IMR-90 (cell line): ENCODE results near the gene PTPRG. TPM values are rescaled to one million over a fixed set of nuclear protein-coding genes. Genes with fewer than 3 reads are reported as not detected.

Experiments
- ATAC-seq: fragments of 200-7000 bp; cut with Tn5 transposase; 2 replicates; pipeline ENCODE4 v1.9.1; 2020; ENCODE audit warnings: low read depth, mild to moderate bottlenecking, moderate library complexity
- BruUV-seq: library from RNA; stranded (reverse); fragments of 400-500 nt; replicated peaks from 2 replicates; lab custom pipeline; 2021; lab: Mats Ljungman, UMichigan
- CTCF ChIA-PET: fragments of 300-600 bp; formaldehyde crosslinking; extraction: SDS; loops from one replicate; lab custom pipeline; 2021; ENCODE audit warnings: antibody characterized with exemption; lab: Yijun Ruan, JAX
- POLR2A ChIA-PET: fragments of 300-600 bp; sonication (Branson Sonifier 250); formaldehyde crosslinking; loops from one replicate; lab custom pipeline; 2022; ENCODE audit warnings: antibody characterized with exemption; ENCODE audit not compliant: unreplicated experiment; lab: Charles Lee
- DNase-seq: peaks from one replicate; pipeline ENCODE4 v3.0.0; 2013
- H2AFZ ChIP-seq: replicated peaks from 2 replicates; pipeline ENCODE3; 2013; ENCODE audit warnings: low read length, mild to moderate bottlenecking; ENCODE audit not compliant: poor library complexity
- H2AK5ac ChIP-seq: 2 replicates; pipeline ENCODE4 v1.6.1; 2013; ENCODE audit warnings: low read depth, low read length, inconsistent platforms
- H2AK9ac ChIP-seq: replicated peaks from 2 replicates; pipeline ENCODE3; 2013; ENCODE audit warnings: mild to moderate bottlenecking, low read depth, low read length, moderate library complexity; ENCODE audit not compliant: poor library complexity
- H2BK120ac ChIP-seq: 2 replicates; pipeline ENCODE4 v1.6.1; 2013; ENCODE audit warnings: low read depth, low read length, inconsistent platforms
- H2BK15ac ChIP-seq: 3 replicates; pipeline ENCODE4 v1.6.1; 2013; ENCODE audit warnings: low read depth, low read length, inconsistent platforms
- H2BK20ac ChIP-seq: 2 replicates; pipeline ENCODE4 v1.6.1; 2013; ENCODE audit warnings: low read depth, mild to moderate bottlenecking, inconsistent platforms, low read length, moderate library complexity
- H2BK5ac ChIP-seq: 2 replicates; pipeline ENCODE4 v1.6.1; 2013; ENCODE audit warnings: mild to moderate bottlenecking, low read depth, low read length, inconsistent platforms; ENCODE audit not compliant: poor library complexity, severe bottlenecking
- H3K14ac ChIP-seq: replicated peaks from 2 replicates; pipeline ENCODE4 v1.6.1; 2013; ENCODE audit warnings: low read depth, low read length, inconsistent platforms
- H3K18ac ChIP-seq: 2 replicates; pipeline ENCODE4 v1.6.1; 2013; ENCODE audit warnings: low read depth, low read length, control low read depth
- H3K23ac ChIP-seq: 2 replicates; pipeline ENCODE4 v1.6.1; 2013; ENCODE audit warnings: low read depth, low read length, inconsistent platforms
- H3K27ac ChIP-seq: 2 replicates; pipeline ENCODE4 v1.5.1; 2013; ENCODE audit warnings: mild to moderate bottlenecking, control low read depth, low read length; ENCODE audit not compliant: insufficient read depth
- H3K27me3 ChIP-seq: 2 replicates; pipeline ENCODE4 v1.6.1; 2013; ENCODE audit warnings: low read length; ENCODE audit not compliant: control insufficient read depth, insufficient read depth
- H3K36me3 ChIP-seq: 2 replicates; pipeline ENCODE4 v1.6.1; 2013; ENCODE audit warnings: low read length, mixed read lengths; ENCODE audit not compliant: control insufficient read depth, insufficient read depth
- H3K4ac ChIP-seq: 2 replicates; pipeline ENCODE4 v1.6.1; 2013; ENCODE audit warnings: low read depth, low read length, inconsistent platforms
- H3K4me1 ChIP-seq: 2 replicates; pipeline ENCODE4 v1.6.1; 2013; ENCODE audit warnings: low read length, mixed read lengths; ENCODE audit not compliant: control insufficient read depth, insufficient read depth
- H3K4me2 ChIP-seq: 2 replicates; pipeline ENCODE4 v1.6.1; 2013; ENCODE audit warnings: low read depth, mild to moderate bottlenecking, control low read depth, low read length, moderate library complexity
- H3K4me3 ChIP-seq: 2 replicates; pipeline ENCODE4 v1.5.1; 2013; ENCODE audit warnings: low read depth, mild to moderate bottlenecking, control low read depth, low read length, moderate library complexity; ENCODE audit not compliant: insufficient read depth
- H3K56ac ChIP-seq: 2 replicates; pipeline ENCODE4 v1.6.1; 2013; ENCODE audit warnings: low read length, inconsistent platforms; ENCODE audit not compliant: insufficient read depth; ENCODE audit errors: extremely low read depth
- H3K79me1 ChIP-seq, 2 experiments: 2 replicates each; pipeline ENCODE4 v1.6.1; 2013; ENCODE audit warnings: low read length in 2 of 2, inconsistent platforms in 1 of 2, low read depth in 1 of 2
- H3K9ac ChIP-seq: 2 replicates; pipeline ENCODE4 v1.6.1; 2013; ENCODE audit warnings: low read depth, low read length, control low read depth
- H3K9me1 ChIP-seq: 2 replicates; pipeline ENCODE4 v1.6.1; 2013; ENCODE audit warnings: low read length, inconsistent platforms; ENCODE audit not compliant: insufficient read depth
- H3K9me3 ChIP-seq: 2 replicates; pipeline ENCODE4 v1.6.1; 2013; ENCODE audit warnings: low read length; ENCODE audit not compliant: control insufficient read depth, insufficient read depth
- H4K20me1 ChIP-seq: 2 replicates; pipeline ENCODE4 v1.6.1; 2013; ENCODE audit warnings: low read length, inconsistent platforms; ENCODE audit not compliant: insufficient read depth
- H4K5ac ChIP-seq: 2 replicates; pipeline ENCODE4 v1.6.1; 2013; ENCODE audit warnings: mild to moderate bottlenecking, low read depth, low read length, control low read depth
- H4K8ac ChIP-seq, 2 experiments: 2 replicates each; pipeline ENCODE4 v1.6.1; 2013; ENCODE audit warnings: low read depth in 2 of 2, low read length in 2 of 2, control low read depth in 1 of 2, inconsistent platforms in 1 of 2
- H4K91ac ChIP-seq: 2 replicates; pipeline ENCODE4 v1.6.1; 2013; ENCODE audit warnings: low read depth, low read length, inconsistent platforms; ENCODE audit not compliant: insufficient read depth
- MAFK ChIP-seq: IDR thresholded peaks from 2 replicates; pipeline ENCODE4 v1.6.1; 2012; ENCODE audit warnings: low read depth, low read length, improper control_type of control experiment
- MAZ ChIP-seq: IDR thresholded peaks from 2 replicates; pipeline ENCODE4 v1.6.1; 2012; ENCODE audit warnings: low read depth, mild to moderate bottlenecking, low read length, improper control_type of control experiment, moderate library complexity, borderline replicate concordance
- NFE2L2 ChIP-seq: fragments of 150-350 bp; IDR thresholded peaks from 2 replicates; pipeline ENCODE4 v1.6.1; 2016; ENCODE audit warnings: low read depth, mild to moderate bottlenecking, low read length
- RAD21 ChIP-seq: IDR thresholded peaks from 2 replicates; pipeline ENCODE4 v1.6.1; 2012; ENCODE audit warnings: low read length, improper control_type of control experiment
- RFX5 ChIP-seq: IDR thresholded peaks from 2 replicates; pipeline ENCODE4 v1.8.0; 2012; ENCODE audit warnings: low read depth, mild to moderate bottlenecking, low read length, moderate library complexity
- SMC3 ChIP-seq: fragments of 150-350 bp; IDR thresholded peaks from 2 replicates; pipeline ENCODE4 v1.6.1; 2016; ENCODE audit warnings: low read depth, mild to moderate bottlenecking, antibody characterized with exemption, low read length, moderate library complexity
- WGBS, 2 experiments: methylation state at CpG; one replicate each; pipeline versions ENCODE4 v1.1.5 to v1.1.7; 2013; ENCODE audit warnings: missing lambda C conversion rate in 2 of 2; ENCODE audit not compliant: insufficient read length in 1 of 2; ENCODE audit errors: extremely low coverage in 2 of 2; 5-methylcytosine and 5-hydroxymethylcytosine counted together
- dilution Hi-C: fragments of 300-500 bp; cut with HindIII; formaldehyde crosslinking; loops from one replicate; pipeline ENCODE4 v1.14.3; 2018; ENCODE audit warnings: low sequenced_read_pairs; ENCODE audit not compliant: unreplicated experiment
- in situ Hi-C: fragments of 300-500 bp; cut with MboI; formaldehyde crosslinking; loops from 3 replicates; pipeline ENCODE4 v1.14.3; 2019; ENCODE audit warnings: low sequenced_read_pairs, inconsistent platforms, mixed read lengths
- intact Hi-C: fragments of 100-400 bp; cut with micrococcal nuclease; formaldehyde crosslinking; loops from 2 replicates; pipeline ENCODE4 v1.10.0; 2022
- polyA plus RNA-seq, 3 experiments: library from polyadenylated mRNA; depleted of rRNA; stranded (reverse); fragments of >200 nt; gene quantifications; 2 replicates each; pipeline ENCODE4 v1.2.3, GENCODE V29; 2012; ENCODE audit warnings: low replicate concordance in 1 of 3
- total RNA-seq: library from RNA; depleted of rRNA; stranded (reverse); fragments of >200 nt; gene quantifications from 2 replicates; pipeline ENCODE4 v1.2.3, GENCODE V29; 2012
- TF ChIP-seq, protein P1 (sequence below): fragments of 150-350 bp; IDR thresholded peaks from 2 replicates; pipeline ENCODE4 v1.6.1; 2017; ENCODE audit warnings: mild to moderate bottlenecking, antibody characterized with exemption, low read length, low read depth

The PTPRG gene
- total and polyA plus RNA-seq, 2 of the 4 experiments (the other 2 are of a cell fraction): 7.7 to 31.0 TPM

- H3K23ac ChIP-seq: no peak overlapping the region
- no peak overlapping the region for H3K18ac ChIP-seq
- H4K91ac ChIP-seq: no peak overlapping the region
- no TSS peak for BruUV-seq
- dilution Hi-C loops: no loop called here
- no peak overlapping the region for H2AK9ac ChIP-seq
- intact Hi-C loops: loop anchor here (5.0 to 10.0 kb wide), 2 partner anchors 130 to 903 kb away; no protein-coding TSS in a partner anchor
- H3K9me1 ChIP-seq: no peaks in the 10 kb centered on the region
- H2AFZ ChIP-seq: no peak overlapping the region
- CTCF ChIA-PET: interaction anchor here (0.8 to 1.0 kb wide), 3 partner anchors 14 to 230 kb away, joined by 3 to 4 read pairs (median 3); no protein-coding TSS in a partner anchor
- H4K5ac ChIP-seq: no peak overlapping the region
- H2BK120ac ChIP-seq: no peak overlapping the region
- TF ChIP-seq RFX5 (no peak), MAZ (no peak), NFE2L2 (no peak), MAFK (no peak), SMC3 (no peak), RAD21 (no peak)
- TF ChIP-seq, protein P1, sequence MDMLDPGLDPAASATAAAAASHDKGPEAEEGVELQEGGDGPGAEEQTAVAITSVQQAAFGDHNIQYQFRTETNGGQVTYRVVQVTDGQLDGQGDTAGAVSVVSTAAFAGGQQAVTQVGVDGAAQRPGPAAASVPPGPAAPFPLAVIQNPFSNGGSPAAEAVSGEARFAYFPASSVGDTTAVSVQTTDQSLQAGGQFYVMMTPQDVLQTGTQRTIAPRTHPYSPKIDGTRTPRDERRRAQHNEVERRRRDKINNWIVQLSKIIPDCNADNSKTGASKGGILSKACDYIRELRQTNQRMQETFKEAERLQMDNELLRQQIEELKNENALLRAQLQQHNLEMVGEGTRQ: no peak
- POLR2A ChIA-PET: no interaction called here
- no peaks in the 10 kb centered on the region for H4K20me1 ChIP-seq
- H3K4me3 ChIP-seq: no peak overlapping the region
- in situ Hi-C loops: no loop called here
- no peak overlapping the region for H3K56ac ChIP-seq
- H3K79me1 ChIP-seq: no peaks in the 10 kb centered on the region
- H3K9ac ChIP-seq: no peak overlapping the region
- no peaks in the 10 kb centered on the region for H3K4me1 ChIP-seq
- H3K14ac ChIP-seq: no peak overlapping the region
- ATAC-seq (no peak), DNase-seq (no peak)
- H2BK5ac ChIP-seq: no peak overlapping the region
- H3K27ac ChIP-seq: no peak overlapping the region
- 80% methylated on average over 1 of the region's 1 CpG; no CpG with 5 or more reads in 1 of the 2 experiments for WGBS, 2 experiments
- H4K8ac ChIP-seq: no peak overlapping the region
- H3K4me2 ChIP-seq: no peak overlapping the region
- no peak overlapping the region for H3K4ac ChIP-seq
- H2AK5ac ChIP-seq: no peak overlapping the region
- no peaks in the 10 kb centered on the region for H3K9me3 ChIP-seq
- H2BK15ac ChIP-seq: no peak overlapping the region
- no peaks in the 10 kb centered on the region for H3K36me3 ChIP-seq
- no peaks in the 10 kb centered on the region for H3K27me3 ChIP-seq
- H2BK20ac ChIP-seq: no peak overlapping the region
Observed at GRCh38 chr3:62332017-62332416, 770.6 kb downstream of the PTPRG start.
